HG03159 (cell line): ENCODE measurements around the gene CC2D2A.
"Not testable (repeated sequence)": the region's sequence is repeated elsewhere in the genome, so short reads cannot be mapped to it uniquely, and the experiment has no call there.

Experiments
- ATAC-seq: cut with Tn5 transposase; IDR thresholded peaks from one replicate; pipeline ENCODE4 v1.9.1; 2021; ENCODE audit warnings: mild to moderate bottlenecking, moderate library complexity; ENCODE audit not compliant: unreplicated experiment

CC2D2A gene

GRCh38 chr4:15556511-15557092 lies 86.9 kb downstream of the CC2D2A start:
- ATAC-seq, result no peak

GRCh38 chr4:15557786-15558550 lies 88.3 kb downstream of the CC2D2A start:
- no peak for ATAC-seq

GRCh38 chr4:15558561-15558960 lies 88.9 kb downstream of the CC2D2A start:
- no peak for ATAC-seq

- no peak for ATAC-seq
Observed at GRCh38 chr4:15562114-15562513, 92.4 kb downstream of the CC2D2A start.

- ATAC-seq, result no peak
Observed at GRCh38 chr4:15562623-15563022, 92.9 kb downstream of the CC2D2A start.

GRCh38 chr4:15563871-15564270 lies 94.2 kb downstream of the CC2D2A start:
- no peak for ATAC-seq

- ATAC-seq, result no peak
Observed at GRCh38 chr4:15568821-15569220, 99.1 kb downstream of the CC2D2A start.

- no peak for ATAC-seq
Observed at GRCh38 chr4:15569746-15570145, 100.1 kb downstream of the CC2D2A start.

GRCh38 chr4:15575966-15576365 lies 106.3 kb downstream of the CC2D2A start:
- ATAC-seq, result no peak

GRCh38 chr4:15577508-15577907 lies 107.8 kb downstream of the CC2D2A start:
- ATAC-seq, result no peak

- no peak for ATAC-seq
Observed at GRCh38 chr4:15584785-15585184, 115.1 kb downstream of the CC2D2A start.

- ATAC-seq, result no peak
Observed at GRCh38 chr4:15585331-15585730, 115.6 kb downstream of the CC2D2A start.

- no peak for ATAC-seq
Observed at GRCh38 chr4:15586066-15586465, 116.4 kb downstream of the CC2D2A start.

- no peak for ATAC-seq
Observed at GRCh38 chr4:15587649-15588048, 118.0 kb downstream of the CC2D2A start.

GRCh38 chr4:15592799-15593198 lies 123.1 kb downstream of the CC2D2A start:
- no peak for ATAC-seq

- ATAC-seq, result no peak
Observed at GRCh38 chr4:15598644-15599043, 129.0 kb downstream of the CC2D2A start.

- no peak for ATAC-seq
Observed at GRCh38 chr4:15600176-15600575, 130.5 kb downstream of the CC2D2A start.

GRCh38 chr4:15601862-15602261 lies 132.2 kb downstream of the CC2D2A start:
- ATAC-seq, result no peak

GRCh38 chr4:15605537-15605936 lies 135.9 kb downstream of the CC2D2A start:
- no peak for ATAC-seq

- no peak for ATAC-seq
Observed at GRCh38 chr4:15610855-15611254, 141.2 kb downstream of the CC2D2A start.

- no peak for ATAC-seq
Observed at GRCh38 chr4:15612136-15612535, 142.5 kb downstream of the CC2D2A start.

- not testable (repeated sequence) for ATAC-seq
Observed at GRCh38 chr4:15614891-15615290, 145.2 kb downstream of the CC2D2A start.

GRCh38 chr4:15617407-15617806 lies 147.7 kb downstream of the CC2D2A start:
- not testable (repeated sequence) for ATAC-seq
